ENCODE results near the gene TTLL3.
"Not testable (repeated sequence)": the region's sequence is repeated elsewhere in the genome, so short reads cannot be mapped to it uniquely, and the experiment has no call there.

TTLL3 gene

GRCh38 chr3:9809615-9810432 is at the start of gene TTLL3:
TTLL3 (plus strand) TSS chr3:9810262; CDS start chr3:9810662, 400 bp downstream.
- DNase-seq (ENCODE audit: low spot score), result peak; percentile 60

- DNase-seq (ENCODE audit: low spot score), result no peak
Measured at GRCh38 chr3:9760779-9761505, 49.1 kb upstream of the TTLL3 start.

- no peak for DNase-seq (ENCODE audit: low spot score)
Measured at GRCh38 chr3:9761919-9762318, 48.1 kb upstream of the TTLL3 start.

GRCh38 chr3:9762871-9763270 is 47.2 kb upstream of the TTLL3 start:
- DNase-seq (ENCODE audit: low spot score), result no peak

- no peak for DNase-seq (ENCODE audit: low spot score)
Measured at GRCh38 chr3:9765865-9766264, 44.2 kb upstream of the TTLL3 start.

- DNase-seq (ENCODE audit: low spot score), result no peak
Measured at GRCh38 chr3:9767418-9767817, 42.6 kb upstream of the TTLL3 start.

- DNase-seq (ENCODE audit: low spot score), result no peak
Measured at GRCh38 chr3:9768141-9768775, 41.8 kb upstream of the TTLL3 start.

- no peak for DNase-seq (ENCODE audit: low spot score)
Measured at GRCh38 chr3:9769012-9769411, 41.0 kb upstream of the TTLL3 start.

- peak; percentile 56 for DNase-seq (ENCODE audit: low spot score)
Measured at GRCh38 chr3:9769426-9770275, 40.4 kb upstream of the TTLL3 start, which contains the start of gene CAMK1. CAMK1 (minus strand) TSS chr3:9769947; CDS start chr3:9767749, 2,198 bp downstream.

GRCh38 chr3:9770276-9770812 is 39.7 kb upstream of the TTLL3 start:
- no peak for DNase-seq (ENCODE audit: low spot score)

- DNase-seq (ENCODE audit: low spot score), result not testable (repeated sequence)
Measured at GRCh38 chr3:9771007-9771406, 39.1 kb upstream of the TTLL3 start.

- DNase-seq (ENCODE audit: low spot score), result no peak
Measured at GRCh38 chr3:9776896-9777693, 33.0 kb upstream of the TTLL3 start.

- no peak for DNase-seq (ENCODE audit: low spot score)
Measured at GRCh38 chr3:9777694-9778021, 32.4 kb upstream of the TTLL3 start.

GRCh38 chr3:9778143-9779074 is 31.7 kb upstream of the TTLL3 start:
- no peak for DNase-seq (ENCODE audit: low spot score)

GRCh38 chr3:9779075-9779593 is 30.9 kb upstream of the TTLL3 start:
- no peak for DNase-seq (ENCODE audit: low spot score)

GRCh38 chr3:9779721-9780457 is 30.2 kb upstream of the TTLL3 start:
- no peak for DNase-seq (ENCODE audit: low spot score)

GRCh38 chr3:9780458-9780812 is 29.6 kb upstream of the TTLL3 start:
- DNase-seq (ENCODE audit: low spot score), result no peak

- DNase-seq (ENCODE audit: low spot score), result no peak
Measured at GRCh38 chr3:9780910-9781309, 29.2 kb upstream of the TTLL3 start.

- no peak for DNase-seq (ENCODE audit: low spot score)
Measured at GRCh38 chr3:9781551-9781950, 28.5 kb upstream of the TTLL3 start.

All from kidney capillary endothelial cell (primary cell).